HEK293 (cell line): ENCODE measurements around the gene C16orf92.

Experiments
- BCL11B ChIP-seq: fragments of 450-650 bp; formaldehyde crosslinking; IDR thresholded peaks from 2 replicates; pipeline ENCODE4 v1.5.1; 2016; ENCODE audit warnings: low read depth, missing biosample characterization, missing genetic modification characterization
- GFI1B ChIP-seq: fragments of 450-650 bp; formaldehyde crosslinking; IDR thresholded peaks from 2 replicates; pipeline ENCODE4 v1.5.1; 2016; ENCODE audit warnings: missing biosample characterization, missing genetic modification characterization
- GLIS2 ChIP-seq: fragments of 450-650 bp; formaldehyde crosslinking; IDR thresholded peaks from 2 replicates; pipeline ENCODE4 v1.5.1; 2016; ENCODE audit warnings: missing biosample characterization, missing genetic modification characterization
- IKZF3 ChIP-seq: fragments of 450-650 bp; IDR thresholded peaks from 2 replicates; pipeline ENCODE4 v1.5.0; 2018; ENCODE audit warnings: missing biosample characterization, mild to moderate bottlenecking, missing genetic modification characterization, moderate library complexity
- PATZ1 ChIP-seq: fragments of 450-650 bp; formaldehyde crosslinking; IDR thresholded peaks from 2 replicates; pipeline ENCODE4 v1.5.1; 2016; ENCODE audit warnings: missing biosample characterization, missing genetic modification characterization
- SP3 ChIP-seq: fragments of 450-650 bp; formaldehyde crosslinking; IDR thresholded peaks from 2 replicates; pipeline ENCODE4 v1.5.1; 2016; ENCODE audit warnings: missing biosample characterization, missing genetic modification characterization
- WT1 ChIP-seq: fragments of 450-650 bp; formaldehyde crosslinking; IDR thresholded peaks from 2 replicates; pipeline ENCODE4 v1.5.1; 2016; ENCODE audit warnings: missing biosample characterization, missing genetic modification characterization
- ZEB2 ChIP-seq: fragments of 450-650 bp; formaldehyde crosslinking; IDR thresholded peaks from 2 replicates; pipeline ENCODE4 v1.5.1; 2016; ENCODE audit warnings: missing biosample characterization, missing genetic modification characterization
- ZIC2 ChIP-seq: fragments of 450-650 bp; formaldehyde crosslinking; IDR thresholded peaks from 2 replicates; pipeline ENCODE4 v1.5.1; 2016; ENCODE audit warnings: missing biosample characterization, missing genetic modification characterization
- ZNF132 ChIP-seq: fragments of 450-650 bp; formaldehyde crosslinking; IDR thresholded peaks from 2 replicates; pipeline ENCODE4 v1.5.1; 2017; ENCODE audit warnings: missing biosample characterization, missing genetic modification characterization, borderline replicate concordance
- ZNF138 ChIP-seq: fragments of 450-650 bp; formaldehyde crosslinking; IDR thresholded peaks from 2 replicates; pipeline ENCODE4 v1.5.1; 2016; ENCODE audit warnings: missing biosample characterization, missing genetic modification characterization, borderline replicate concordance
- ZNF16 ChIP-seq: fragments of 450-650 bp; formaldehyde crosslinking; IDR thresholded peaks from 2 replicates; pipeline ENCODE4 v1.5.1; 2016; ENCODE audit warnings: low read depth, missing biosample characterization, missing genetic modification characterization
- ZNF248 ChIP-seq: fragments of 450-650 bp; formaldehyde crosslinking; IDR thresholded peaks from 2 replicates; pipeline ENCODE4 v1.5.1; 2017; ENCODE audit warnings: missing biosample characterization, missing genetic modification characterization
- ZNF280C ChIP-seq: fragments of 450-650 bp; formaldehyde crosslinking; IDR thresholded peaks from 2 replicates; pipeline ENCODE4 v1.5.1; 2016; ENCODE audit warnings: missing biosample characterization, missing genetic modification characterization
- ZNF311 ChIP-seq: fragments of 450-650 bp; formaldehyde crosslinking; IDR thresholded peaks from 2 replicates; pipeline ENCODE4 v1.5.1; 2017; ENCODE audit warnings: missing biosample characterization, missing genetic modification characterization, borderline replicate concordance
- ZNF341 ChIP-seq: fragments of 450-650 bp; formaldehyde crosslinking; IDR thresholded peaks from 2 replicates; pipeline ENCODE4; 2016; ENCODE audit warnings: low read depth, missing biosample characterization, missing genetic modification characterization
- ZNF433 ChIP-seq: fragments of 450-650 bp; formaldehyde crosslinking; IDR thresholded peaks from 2 replicates; pipeline ENCODE4 v1.5.1; 2016; ENCODE audit warnings: missing biosample characterization, missing genetic modification characterization, low read depth
- ZNF629 ChIP-seq: fragments of 450-650 bp; formaldehyde crosslinking; IDR thresholded peaks from 2 replicates; pipeline ENCODE4 v1.5.1; 2017; ENCODE audit warnings: missing biosample characterization, missing genetic modification characterization
- ZNF76 ChIP-seq: fragments of 450-650 bp; formaldehyde crosslinking; IDR thresholded peaks from 2 replicates; pipeline ENCODE4; 2016; ENCODE audit warnings: low read depth, missing biosample characterization, missing genetic modification characterization, borderline replicate concordance
- TF ChIP-seq, protein P1 (sequence below): fragments of 450-650 bp; formaldehyde crosslinking; IDR thresholded peaks from 2 replicates; pipeline ENCODE4 v1.5.1; 2016; ENCODE audit warnings: missing biosample characterization, missing genetic modification characterization
- TF ChIP-seq, protein P2 (sequence below): fragments of 450-650 bp; formaldehyde crosslinking; IDR thresholded peaks from 2 replicates; pipeline ENCODE4 v1.5.1; 2016; ENCODE audit warnings: missing biosample characterization, missing genetic modification characterization
- TF ChIP-seq, protein P3 (sequence below): fragments of 450-650 bp; formaldehyde crosslinking; IDR thresholded peaks from 2 replicates; pipeline ENCODE4 v1.5.1; 2016; ENCODE audit warnings: missing biosample characterization, missing genetic modification characterization, borderline replicate concordance
- TF ChIP-seq, protein P4 (sequence below): fragments of 450-650 bp; IDR thresholded peaks from 2 replicates; pipeline ENCODE4 v1.5.1; 2018; ENCODE audit warnings: missing biosample characterization, mild to moderate bottlenecking, missing genetic modification characterization

C16orf92 gene

DNA sequence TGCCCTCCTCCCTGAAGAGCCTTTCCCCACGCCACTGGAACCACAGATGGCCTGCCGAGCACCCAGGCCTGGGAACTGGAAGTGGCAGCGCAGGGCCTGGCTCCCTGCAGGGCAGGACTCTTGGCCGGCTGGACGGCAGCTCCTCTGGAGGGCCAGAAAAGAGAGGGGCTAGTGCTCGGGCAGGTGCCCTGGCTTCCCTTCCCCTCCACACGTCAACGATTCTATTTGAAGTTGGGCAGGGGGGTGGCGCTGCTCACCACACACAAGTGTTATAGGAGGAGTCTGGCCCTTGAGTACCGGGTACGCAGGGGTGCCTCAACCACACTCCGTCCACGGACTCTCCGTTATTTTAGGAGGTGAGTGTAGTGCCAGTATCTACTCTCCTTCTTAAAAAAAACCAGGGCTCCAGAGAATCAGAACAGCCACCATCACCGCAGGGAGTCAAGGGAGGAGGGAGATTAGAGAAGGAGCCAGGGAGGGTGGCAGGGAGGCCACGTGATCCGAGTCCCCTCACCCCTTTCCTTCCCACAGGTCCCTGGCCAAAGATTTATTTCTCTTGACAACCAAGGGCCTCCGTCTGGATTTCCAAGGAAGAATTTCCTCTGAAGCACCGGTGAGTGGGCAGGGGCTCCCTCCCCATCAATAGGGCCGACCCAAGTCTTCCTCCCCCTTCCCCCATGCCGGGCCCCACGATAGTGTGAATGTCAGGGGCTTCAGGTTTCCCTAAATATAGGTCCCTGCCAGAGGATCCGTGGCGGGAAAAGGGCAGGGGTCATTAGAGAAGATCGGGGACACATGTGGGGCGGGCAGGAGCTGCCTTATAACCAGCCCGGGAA, 41.1 kb downstream of the C16orf92 start (continued):
- TF ChIP-seq PATZ1 (tag by site-specific recombination) (peak; percentile 35), ZNF311 (tag by site-specific recombination) (no peak), ZNF16 (tag by site-specific recombination) (no peak), ZNF138 (tag by site-specific recombination) (no peak), ZNF433 (tag by site-specific recombination) (no peak), ZNF132 (tag by site-specific recombination) (no peak), ZNF341 (tag by site-specific recombination) (peak; percentile 98), BCL11B (tag by site-specific recombination) (no peak), GFI1B (tag by site-specific recombination) (no peak), ZNF76 (peak; percentile 91), ZIC2 (peak; percentile 86), GLIS2 (tag by site-specific recombination) (peak; percentile 82), SP3 (tag by site-specific recombination) (peak; percentile 34), WT1 (tag by site-specific recombination) (peak; percentile 80), ZEB2 (tag by site-specific recombination) (0 out of 2 replicates have a peak, but pooled peaks have one; percentile 68), IKZF3 (tag by site-specific recombination) (peak; percentile 87), ZNF280C (tag by site-specific recombination) (no peak), ZNF248 (tag by site-specific recombination) (no peak), ZNF629 (tag by site-specific recombination) (0 out of 2 replicates have a peak, but pooled peaks have one; percentile 20)
- TF ChIP-seq, protein P1, sequence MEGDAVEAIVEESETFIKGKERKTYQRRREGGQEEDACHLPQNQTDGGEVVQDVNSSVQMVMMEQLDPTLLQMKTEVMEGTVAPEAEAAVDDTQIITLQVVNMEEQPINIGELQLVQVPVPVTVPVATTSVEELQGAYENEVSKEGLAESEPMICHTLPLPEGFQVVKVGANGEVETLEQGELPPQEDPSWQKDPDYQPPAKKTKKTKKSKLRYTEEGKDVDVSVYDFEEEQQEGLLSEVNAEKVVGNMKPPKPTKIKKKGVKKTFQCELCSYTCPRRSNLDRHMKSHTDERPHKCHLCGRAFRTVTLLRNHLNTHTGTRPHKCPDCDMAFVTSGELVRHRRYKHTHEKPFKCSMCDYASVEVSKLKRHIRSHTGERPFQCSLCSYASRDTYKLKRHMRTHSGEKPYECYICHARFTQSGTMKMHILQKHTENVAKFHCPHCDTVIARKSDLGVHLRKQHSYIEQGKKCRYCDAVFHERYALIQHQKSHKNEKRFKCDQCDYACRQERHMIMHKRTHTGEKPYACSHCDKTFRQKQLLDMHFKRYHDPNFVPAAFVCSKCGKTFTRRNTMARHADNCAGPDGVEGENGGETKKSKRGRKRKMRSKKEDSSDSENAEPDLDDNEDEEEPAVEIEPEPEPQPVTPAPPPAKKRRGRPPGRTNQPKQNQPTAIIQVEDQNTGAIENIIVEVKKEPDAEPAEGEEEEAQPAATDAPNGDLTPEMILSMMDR: peak; percentile 88
- TF ChIP-seq, protein P2, sequence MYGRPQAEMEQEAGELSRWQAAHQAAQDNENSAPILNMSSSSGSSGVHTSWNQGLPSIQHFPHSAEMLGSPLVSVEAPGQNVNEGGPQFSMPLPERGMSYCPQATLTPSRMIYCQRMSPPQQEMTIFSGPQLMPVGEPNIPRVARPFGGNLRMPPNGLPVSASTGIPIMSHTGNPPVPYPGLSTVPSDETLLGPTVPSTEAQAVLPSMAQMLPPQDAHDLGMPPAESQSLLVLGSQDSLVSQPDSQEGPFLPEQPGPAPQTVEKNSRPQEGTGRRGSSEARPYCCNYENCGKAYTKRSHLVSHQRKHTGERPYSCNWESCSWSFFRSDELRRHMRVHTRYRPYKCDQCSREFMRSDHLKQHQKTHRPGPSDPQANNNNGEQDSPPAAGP: peak; percentile 36; the same call in 1 of the 2 replicates
- TF ChIP-seq, protein P3, sequence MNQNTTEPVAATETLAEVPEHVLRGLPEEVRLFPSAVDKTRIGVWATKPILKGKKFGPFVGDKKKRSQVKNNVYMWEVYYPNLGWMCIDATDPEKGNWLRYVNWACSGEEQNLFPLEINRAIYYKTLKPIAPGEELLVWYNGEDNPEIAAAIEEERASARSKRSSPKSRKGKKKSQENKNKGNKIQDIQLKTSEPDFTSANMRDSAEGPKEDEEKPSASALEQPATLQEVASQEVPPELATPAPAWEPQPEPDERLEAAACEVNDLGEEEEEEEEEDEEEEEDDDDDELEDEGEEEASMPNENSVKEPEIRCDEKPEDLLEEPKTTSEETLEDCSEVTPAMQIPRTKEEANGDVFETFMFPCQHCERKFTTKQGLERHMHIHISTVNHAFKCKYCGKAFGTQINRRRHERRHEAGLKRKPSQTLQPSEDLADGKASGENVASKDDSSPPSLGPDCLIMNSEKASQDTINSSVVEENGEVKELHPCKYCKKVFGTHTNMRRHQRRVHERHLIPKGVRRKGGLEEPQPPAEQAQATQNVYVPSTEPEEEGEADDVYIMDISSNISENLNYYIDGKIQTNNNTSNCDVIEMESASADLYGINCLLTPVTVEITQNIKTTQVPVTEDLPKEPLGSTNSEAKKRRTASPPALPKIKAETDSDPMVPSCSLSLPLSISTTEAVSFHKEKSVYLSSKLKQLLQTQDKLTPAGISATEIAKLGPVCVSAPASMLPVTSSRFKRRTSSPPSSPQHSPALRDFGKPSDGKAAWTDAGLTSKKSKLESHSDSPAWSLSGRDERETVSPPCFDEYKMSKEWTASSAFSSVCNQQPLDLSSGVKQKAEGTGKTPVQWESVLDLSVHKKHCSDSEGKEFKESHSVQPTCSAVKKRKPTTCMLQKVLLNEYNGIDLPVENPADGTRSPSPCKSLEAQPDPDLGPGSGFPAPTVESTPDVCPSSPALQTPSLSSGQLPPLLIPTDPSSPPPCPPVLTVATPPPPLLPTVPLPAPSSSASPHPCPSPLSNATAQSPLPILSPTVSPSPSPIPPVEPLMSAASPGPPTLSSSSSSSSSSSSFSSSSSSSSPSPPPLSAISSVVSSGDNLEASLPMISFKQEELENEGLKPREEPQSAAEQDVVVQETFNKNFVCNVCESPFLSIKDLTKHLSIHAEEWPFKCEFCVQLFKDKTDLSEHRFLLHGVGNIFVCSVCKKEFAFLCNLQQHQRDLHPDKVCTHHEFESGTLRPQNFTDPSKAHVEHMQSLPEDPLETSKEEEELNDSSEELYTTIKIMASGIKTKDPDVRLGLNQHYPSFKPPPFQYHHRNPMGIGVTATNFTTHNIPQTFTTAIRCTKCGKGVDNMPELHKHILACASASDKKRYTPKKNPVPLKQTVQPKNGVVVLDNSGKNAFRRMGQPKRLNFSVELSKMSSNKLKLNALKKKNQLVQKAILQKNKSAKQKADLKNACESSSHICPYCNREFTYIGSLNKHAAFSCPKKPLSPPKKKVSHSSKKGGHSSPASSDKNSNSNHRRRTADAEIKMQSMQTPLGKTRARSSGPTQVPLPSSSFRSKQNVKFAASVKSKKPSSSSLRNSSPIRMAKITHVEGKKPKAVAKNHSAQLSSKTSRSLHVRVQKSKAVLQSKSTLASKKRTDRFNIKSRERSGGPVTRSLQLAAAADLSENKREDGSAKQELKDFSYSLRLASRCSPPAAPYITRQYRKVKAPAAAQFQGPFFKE: no peak
- TF ChIP-seq, protein P4, sequence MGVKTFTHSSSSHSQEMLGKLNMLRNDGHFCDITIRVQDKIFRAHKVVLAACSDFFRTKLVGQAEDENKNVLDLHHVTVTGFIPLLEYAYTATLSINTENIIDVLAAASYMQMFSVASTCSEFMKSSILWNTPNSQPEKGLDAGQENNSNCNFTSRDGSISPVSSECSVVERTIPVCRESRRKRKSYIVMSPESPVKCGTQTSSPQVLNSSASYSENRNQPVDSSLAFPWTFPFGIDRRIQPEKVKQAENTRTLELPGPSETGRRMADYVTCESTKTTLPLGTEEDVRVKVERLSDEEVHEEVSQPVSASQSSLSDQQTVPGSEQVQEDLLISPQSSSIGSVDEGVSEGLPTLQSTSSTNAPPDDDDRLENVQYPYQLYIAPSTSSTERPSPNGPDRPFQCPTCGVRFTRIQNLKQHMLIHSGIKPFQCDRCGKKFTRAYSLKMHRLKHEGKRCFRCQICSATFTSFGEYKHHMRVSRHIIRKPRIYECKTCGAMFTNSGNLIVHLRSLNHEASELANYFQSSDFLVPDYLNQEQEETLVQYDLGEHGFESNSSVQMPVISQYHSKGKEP (tag by site-specific recombination): 0 out of 2 replicates have a peak, but pooled peaks have one; percentile 7
